ENCODE measurements around the gene PWP2.

PWP2 gene

DNA sequence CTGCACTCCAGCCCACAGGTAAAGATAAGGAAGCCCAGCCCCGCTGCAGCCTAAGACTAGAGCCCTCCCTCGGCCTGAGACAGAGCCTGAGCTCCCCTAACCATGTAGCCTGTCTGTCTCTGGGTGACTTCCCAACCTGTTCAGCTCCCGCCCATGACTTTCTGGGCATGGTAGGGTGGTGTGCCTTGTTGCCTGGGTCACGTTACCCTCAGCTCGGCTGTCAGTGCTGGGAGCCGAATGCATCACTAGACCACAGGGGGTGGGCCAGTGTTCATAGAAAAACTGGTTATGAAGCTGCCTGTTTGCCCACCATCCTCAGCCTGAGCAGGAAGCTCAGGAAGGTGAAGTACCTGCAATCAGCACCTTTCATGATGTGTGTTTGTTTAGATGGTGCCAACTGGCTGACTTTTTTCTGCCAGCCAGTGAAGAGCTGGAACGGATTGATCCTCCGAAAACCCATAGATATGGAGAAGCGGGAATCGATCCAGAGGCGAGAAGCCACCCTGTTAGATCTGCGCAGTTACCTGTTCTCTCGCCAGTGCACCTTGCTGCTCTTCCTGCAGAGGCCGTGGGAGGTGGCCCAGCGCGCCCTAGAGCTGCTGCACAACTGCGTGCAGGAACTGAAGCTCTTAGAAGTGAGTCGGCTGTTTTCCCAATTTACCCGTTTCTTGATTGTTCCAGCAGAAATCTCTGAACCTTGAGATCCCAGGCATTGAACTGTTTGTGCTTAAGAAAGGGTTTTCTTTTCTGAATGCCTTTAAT lies 43.9 kb upstream of the PWP2 start:
- no peak for TF ChIP-seq PATZ1 (CRISPR knock-in tag; IDR thresholded peaks at IDR 0.05; ENCODE audit: borderline replicate concordance)
- no peak for TF ChIP-seq ZC3H10 (CRISPR knock-in tag; IDR thresholded peaks at IDR 0.05)
- TF ChIP-seq GLIS3 (CRISPR knock-in tag; IDR thresholded peaks at IDR 0.05) = no peak
- no peak for TF ChIP-seq TCF4 (CRISPR knock-in tag; IDR thresholded peaks at IDR 0.05; ENCODE audit: borderline replicate concordance)
- TF ChIP-seq ZNF565 (CRISPR knock-in tag; conservative IDR thresholded peaks at IDR 0.05; ENCODE audit: low read depth) = no peak
- TF ChIP-seq PPARA (CRISPR knock-in tag; IDR thresholded peaks at IDR 0.05; ENCODE audit: borderline replicate concordance) = no peak
- TF ChIP-seq, protein P1, sequence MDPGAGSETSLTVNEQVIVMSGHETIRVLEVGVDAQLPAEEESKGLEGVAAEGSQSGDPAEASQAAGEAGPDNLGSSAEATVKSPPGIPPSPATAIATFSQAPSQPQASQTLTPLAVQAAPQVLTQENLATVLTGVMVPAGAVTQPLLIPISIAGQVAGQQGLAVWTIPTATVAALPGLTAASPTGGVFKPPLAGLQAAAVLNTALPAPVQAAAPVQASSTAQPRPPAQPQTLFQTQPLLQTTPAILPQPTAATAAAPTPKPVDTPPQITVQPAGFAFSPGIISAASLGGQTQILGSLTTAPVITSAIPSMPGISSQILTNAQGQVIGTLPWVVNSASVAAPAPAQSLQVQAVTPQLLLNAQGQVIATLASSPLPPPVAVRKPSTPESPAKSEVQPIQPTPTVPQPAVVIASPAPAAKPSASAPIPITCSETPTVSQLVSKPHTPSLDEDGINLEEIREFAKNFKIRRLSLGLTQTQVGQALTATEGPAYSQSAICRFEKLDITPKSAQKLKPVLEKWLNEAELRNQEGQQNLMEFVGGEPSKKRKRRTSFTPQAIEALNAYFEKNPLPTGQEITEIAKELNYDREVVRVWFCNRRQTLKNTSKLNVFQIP (CRISPR knock-in tag; IDR thresholded peaks at IDR 0.05; ENCODE audit: borderline replicate concordance, low read depth) = no peak
- TF ChIP-seq ESRRG (CRISPR knock-in tag; IDR thresholded peaks at IDR 0.05) = no peak
- no peak for TF ChIP-seq ZNF70 (CRISPR knock-in tag; IDR thresholded peaks at IDR 0.05)
- TF ChIP-seq ZFP3 (CRISPR knock-in tag; IDR thresholded peaks at IDR 0.05) = no peak
- TF ChIP-seq, protein P2, sequence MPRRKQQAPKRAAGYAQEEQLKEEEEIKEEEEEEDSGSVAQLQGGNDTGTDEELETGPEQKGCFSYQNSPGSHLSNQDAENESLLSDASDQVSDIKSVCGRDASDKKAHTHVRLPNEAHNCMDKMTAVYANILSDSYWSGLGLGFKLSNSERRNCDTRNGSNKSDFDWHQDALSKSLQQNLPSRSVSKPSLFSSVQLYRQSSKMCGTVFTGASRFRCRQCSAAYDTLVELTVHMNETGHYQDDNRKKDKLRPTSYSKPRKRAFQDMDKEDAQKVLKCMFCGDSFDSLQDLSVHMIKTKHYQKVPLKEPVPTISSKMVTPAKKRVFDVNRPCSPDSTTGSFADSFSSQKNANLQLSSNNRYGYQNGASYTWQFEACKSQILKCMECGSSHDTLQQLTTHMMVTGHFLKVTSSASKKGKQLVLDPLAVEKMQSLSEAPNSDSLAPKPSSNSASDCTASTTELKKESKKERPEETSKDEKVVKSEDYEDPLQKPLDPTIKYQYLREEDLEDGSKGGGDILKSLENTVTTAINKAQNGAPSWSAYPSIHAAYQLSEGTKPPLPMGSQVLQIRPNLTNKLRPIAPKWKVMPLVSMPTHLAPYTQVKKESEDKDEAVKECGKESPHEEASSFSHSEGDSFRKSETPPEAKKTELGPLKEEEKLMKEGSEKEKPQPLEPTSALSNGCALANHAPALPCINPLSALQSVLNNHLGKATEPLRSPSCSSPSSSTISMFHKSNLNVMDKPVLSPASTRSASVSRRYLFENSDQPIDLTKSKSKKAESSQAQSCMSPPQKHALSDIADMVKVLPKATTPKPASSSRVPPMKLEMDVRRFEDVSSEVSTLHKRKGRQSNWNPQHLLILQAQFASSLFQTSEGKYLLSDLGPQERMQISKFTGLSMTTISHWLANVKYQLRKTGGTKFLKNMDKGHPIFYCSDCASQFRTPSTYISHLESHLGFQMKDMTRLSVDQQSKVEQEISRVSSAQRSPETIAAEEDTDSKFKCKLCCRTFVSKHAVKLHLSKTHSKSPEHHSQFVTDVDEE (CRISPR knock-in tag; IDR thresholded peaks at IDR 0.05) = no peak
- ATAC-seq = no peak

DNA sequence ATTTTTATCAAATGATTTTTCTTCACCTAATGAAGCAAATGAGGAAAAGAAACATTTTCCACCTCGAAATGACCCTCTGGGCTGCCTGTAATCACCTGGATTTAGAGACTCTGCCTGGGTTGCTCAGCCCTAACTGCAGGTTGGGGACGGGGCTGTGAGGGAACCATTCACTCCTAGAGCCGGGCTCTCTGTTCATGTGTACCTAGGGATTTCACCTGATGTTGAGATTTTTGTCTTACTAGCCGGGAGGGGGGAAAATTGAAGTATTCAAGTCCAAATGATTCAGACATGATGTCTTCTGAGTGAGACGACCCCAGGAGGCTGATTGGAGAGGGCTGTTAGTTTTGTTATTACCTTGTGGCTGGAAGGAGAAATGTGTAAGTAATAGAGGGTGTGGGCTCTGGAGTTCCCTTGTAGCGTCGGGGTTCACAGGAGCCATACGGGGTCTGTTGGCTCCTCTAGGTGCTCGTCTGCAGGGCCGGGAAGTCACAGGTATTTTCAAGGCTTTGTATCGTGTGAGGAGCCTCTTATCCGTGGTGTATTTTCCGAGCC lies 42.3 kb upstream of the PWP2 start:
- TF ChIP-seq PPARA (CRISPR knock-in tag; IDR thresholded peaks at IDR 0.05; ENCODE audit: borderline replicate concordance) (no peak), ZC3H10 (CRISPR knock-in tag; IDR thresholded peaks at IDR 0.05) (no peak), SNAI2 (CRISPR knock-in tag; IDR thresholded peaks at IDR 0.05) (no peak), GLIS3 (CRISPR knock-in tag; IDR thresholded peaks at IDR 0.05) (no peak), ZNF70 (CRISPR knock-in tag; IDR thresholded peaks at IDR 0.05) (no peak), ZFP3 (CRISPR knock-in tag; IDR thresholded peaks at IDR 0.05) (no peak), PATZ1 (CRISPR knock-in tag; IDR thresholded peaks at IDR 0.05; ENCODE audit: borderline replicate concordance) (no peak), CSRNP3 (CRISPR knock-in tag; IDR thresholded peaks at IDR 0.05) (no peak), TOX (CRISPR knock-in tag; IDR thresholded peaks at IDR 0.05; ENCODE audit: borderline replicate concordance) (no peak), ARNTL (CRISPR knock-in tag; IDR thresholded peaks at IDR 0.05; ENCODE audit: borderline replicate concordance, low read depth) (no peak), OSR1 (CRISPR knock-in tag; IDR thresholded peaks at IDR 0.05) (no peak), ESRRG (CRISPR knock-in tag; IDR thresholded peaks at IDR 0.05) (no peak), TCF4 (CRISPR knock-in tag; IDR thresholded peaks at IDR 0.05; ENCODE audit: borderline replicate concordance) (no peak)
- TF ChIP-seq, protein P1 (CRISPR knock-in tag; IDR thresholded peaks at IDR 0.05; ENCODE audit: borderline replicate concordance, low read depth) = no peak
- TF ChIP-seq, protein P2 (CRISPR knock-in tag; IDR thresholded peaks at IDR 0.05) = no peak
- ATAC-seq = no peak
